ENCODE results near the gene ALDH4A1.
"Not testable (repeated sequence)": the region's sequence is repeated elsewhere in the genome, so short reads cannot be mapped to it uniquely, and the experiment has no call there.

The ALDH4A1 gene

GRCh38 chr1:18870595-18870865 lies 31.8 kb downstream of the ALDH4A1 start:
- not testable (repeated sequence) for H3K4me1 ChIP-seq (ENCODE audit: control insufficient read depth in 1 of 2, insufficient read depth in 2 of 2, low read length in 2 of 2); H3K36me3 ChIP-seq (ENCODE audit: control insufficient read depth in 1 of 2, insufficient read depth in 2 of 2, low read length in 2 of 2)

GRCh38 chr1:18869847-18870594 lies 32.3 kb downstream of the ALDH4A1 start:
- Histone ChIP-seq H3K27ac (ENCODE audit: low read length) (no peak overlapping the region), H3K27me3 (ENCODE audit: low read depth, low read length) (no peaks in the 10 kb centered on the region), H3K9me3 (ENCODE audit: control insufficient read depth in 1 of 2, low read length in 2 of 2) (no peaks in the 10 kb centered on the region), H3K36me3 (ENCODE audit: control insufficient read depth in 1 of 2, insufficient read depth in 2 of 2, low read length in 2 of 2) (peaks cover 0 to 7% of the 10 kb centered on the region in 2 donors), H3K4me1 (ENCODE audit: control insufficient read depth in 1 of 2, insufficient read depth in 2 of 2, low read length in 2 of 2) (peaks cover 0 to 5% of the 10 kb centered on the region in 2 donors), H3K4me3 (ENCODE audit: low read depth in 1 of 2, low read length in 2 of 2) (no peak overlapping the region)

More at GRCh38 chr1:18870595-18870865, 31.8 kb downstream of the ALDH4A1 start:
- not testable (repeated sequence) for H3K4me3 ChIP-seq (ENCODE audit: low read depth in 1 of 2, low read length in 2 of 2); H3K9me3 ChIP-seq (ENCODE audit: control insufficient read depth in 1 of 2, low read length in 2 of 2); H3K27ac ChIP-seq (ENCODE audit: low read length); H3K27me3 ChIP-seq (ENCODE audit: low read depth, low read length)

GRCh38 chr1:18868801-18869424 lies 33.4 kb downstream of the ALDH4A1 start:
- Histone ChIP-seq H3K27ac (ENCODE audit: low read length) (no peak overlapping the region), H3K4me3 (ENCODE audit: low read depth in 1 of 2, low read length in 2 of 2) (no peak overlapping the region), H3K4me1 (ENCODE audit: control insufficient read depth in 1 of 2, insufficient read depth in 2 of 2, low read length in 2 of 2) (peaks cover 0 to 5% of the 10 kb centered on the region in 2 donors), H3K36me3 (ENCODE audit: control insufficient read depth in 1 of 2, insufficient read depth in 2 of 2, low read length in 2 of 2) (peaks cover 0 to 7% of the 10 kb centered on the region in 2 donors), H3K27me3 (ENCODE audit: low read depth, low read length) (no peaks in the 10 kb centered on the region), H3K9me3 (ENCODE audit: control insufficient read depth in 1 of 2, low read length in 2 of 2) (no peaks in the 10 kb centered on the region)

GRCh38 chr1:18868354-18868753 lies 34.0 kb downstream of the ALDH4A1 start:
- H3K27ac ChIP-seq (ENCODE audit: low read length), result no peak overlapping the region
- no peaks in the 10 kb centered on the region for H3K27me3 ChIP-seq (ENCODE audit: low read depth, low read length)
- H3K36me3 ChIP-seq (ENCODE audit: control insufficient read depth in 1 of 2, insufficient read depth in 2 of 2, low read length in 2 of 2), result peaks cover 0 to 7% of the 10 kb centered on the region in 2 donors
- no peaks in the 10 kb centered on the region for H3K9me3 ChIP-seq (ENCODE audit: control insufficient read depth in 1 of 2, low read length in 2 of 2)
- no peak overlapping the region for H3K4me3 ChIP-seq (ENCODE audit: low read depth in 1 of 2, low read length in 2 of 2)
- peaks cover 0 to 5% of the 10 kb centered on the region in 2 donors for H3K4me1 ChIP-seq (ENCODE audit: control insufficient read depth in 1 of 2, insufficient read depth in 2 of 2, low read length in 2 of 2)

GRCh38 chr1:18866846-18867245 lies 35.5 kb downstream of the ALDH4A1 start:
- Histone ChIP-seq H3K9me3 (ENCODE audit: control insufficient read depth in 1 of 2, low read length in 2 of 2) (no peaks in the 10 kb centered on the region), H3K27ac (ENCODE audit: low read length) (no peak overlapping the region), H3K4me1 (ENCODE audit: control insufficient read depth in 1 of 2, insufficient read depth in 2 of 2, low read length in 2 of 2) (peaks cover 0 to 5% of the 10 kb centered on the region in 2 donors), H3K36me3 (ENCODE audit: control insufficient read depth in 1 of 2, insufficient read depth in 2 of 2, low read length in 2 of 2) (no peaks in the 10 kb centered on the region), H3K4me3 (ENCODE audit: low read depth in 1 of 2, low read length in 2 of 2) (no peak overlapping the region), H3K27me3 (ENCODE audit: low read depth, low read length) (no peaks in the 10 kb centered on the region)

- Histone ChIP-seq H3K36me3 (ENCODE audit: control insufficient read depth in 1 of 2, insufficient read depth in 2 of 2, low read length in 2 of 2) (no peaks in the 10 kb centered on the region), H3K4me1 (ENCODE audit: control insufficient read depth in 1 of 2, insufficient read depth in 2 of 2, low read length in 2 of 2) (peaks cover 0 to 5% of the 10 kb centered on the region in 2 donors), H3K4me3 (ENCODE audit: low read depth in 1 of 2, low read length in 2 of 2) (no peak overlapping the region), H3K27me3 (ENCODE audit: low read depth, low read length) (no peaks in the 10 kb centered on the region), H3K9me3 (ENCODE audit: control insufficient read depth in 1 of 2, low read length in 2 of 2) (no peaks in the 10 kb centered on the region), H3K27ac (ENCODE audit: low read length) (no peak overlapping the region)
These were observed 36.0 kb downstream of the ALDH4A1 start for GRCh38 chr1:18866314-18866713.

- Histone ChIP-seq H3K27me3 (ENCODE audit: low read depth, low read length) (no peaks in the 10 kb centered on the region), H3K4me3 (ENCODE audit: low read depth in 1 of 2, low read length in 2 of 2) (no peak overlapping the region), H3K4me1 (ENCODE audit: control insufficient read depth in 1 of 2, insufficient read depth in 2 of 2, low read length in 2 of 2) (peaks cover 0 to 3% of the 10 kb centered on the region in 2 donors), H3K36me3 (ENCODE audit: control insufficient read depth in 1 of 2, insufficient read depth in 2 of 2, low read length in 2 of 2) (no peaks in the 10 kb centered on the region), H3K27ac (ENCODE audit: low read length) (no peak overlapping the region), H3K9me3 (ENCODE audit: control insufficient read depth in 1 of 2, low read length in 2 of 2) (no peaks in the 10 kb centered on the region)
These were observed 37.2 kb downstream of the ALDH4A1 start for GRCh38 chr1:18865176-18865575.

- H3K27ac ChIP-seq (ENCODE audit: low read length), result no peak overlapping the region
- H3K27me3 ChIP-seq (ENCODE audit: low read depth, low read length), result no peaks in the 10 kb centered on the region
These were observed 40.8 kb downstream of the ALDH4A1 start for GRCh38 chr1:18861590-18861989.

GRCh38 chr1:18861082-18861481 lies 41.3 kb downstream of the ALDH4A1 start:
- Histone ChIP-seq H3K27ac (ENCODE audit: low read length) (no peak overlapping the region), H3K9me3 (ENCODE audit: control insufficient read depth in 1 of 2, low read length in 2 of 2) (no peaks in the 10 kb centered on the region), H3K4me3 (ENCODE audit: low read depth in 1 of 2, low read length in 2 of 2) (no peak overlapping the region), H3K4me1 (ENCODE audit: control insufficient read depth in 1 of 2, insufficient read depth in 2 of 2, low read length in 2 of 2) (no peaks in the 10 kb centered on the region), H3K27me3 (ENCODE audit: low read depth, low read length) (no peaks in the 10 kb centered on the region), H3K36me3 (ENCODE audit: control insufficient read depth in 1 of 2, insufficient read depth in 2 of 2, low read length in 2 of 2) (no peaks in the 10 kb centered on the region)

More at GRCh38 chr1:18861590-18861989, 40.8 kb downstream of the ALDH4A1 start:
- no peaks in the 10 kb centered on the region for H3K9me3 ChIP-seq (ENCODE audit: control insufficient read depth in 1 of 2, low read length in 2 of 2)
- no peaks in the 10 kb centered on the region for H3K36me3 ChIP-seq (ENCODE audit: control insufficient read depth in 1 of 2, insufficient read depth in 2 of 2, low read length in 2 of 2)
- H3K4me1 ChIP-seq (ENCODE audit: control insufficient read depth in 1 of 2, insufficient read depth in 2 of 2, low read length in 2 of 2), result no peaks in the 10 kb centered on the region
- H3K4me3 ChIP-seq (ENCODE audit: low read depth in 1 of 2, low read length in 2 of 2), result no peak overlapping the region

- Histone ChIP-seq H3K9me3 (ENCODE audit: control insufficient read depth in 1 of 2, low read length in 2 of 2) (no peaks in the 10 kb centered on the region), H3K27me3 (ENCODE audit: low read depth, low read length) (no peaks in the 10 kb centered on the region), H3K4me1 (ENCODE audit: control insufficient read depth in 1 of 2, insufficient read depth in 2 of 2, low read length in 2 of 2) (no peaks in the 10 kb centered on the region), H3K4me3 (ENCODE audit: low read depth in 1 of 2, low read length in 2 of 2) (no peak within 1 kb of the TSS), H3K36me3 (ENCODE audit: control insufficient read depth in 1 of 2, insufficient read depth in 2 of 2, low read length in 2 of 2) (no peaks in the 10 kb centered on the region), H3K27ac (ENCODE audit: low read length) (no peak within 1 kb of the TSS)
These were observed 42.8 kb downstream of the ALDH4A1 start, which contains the start of gene TAS1R2 for GRCh38 chr1:18859560-18859959. TAS1R2 (minus strand) TSS chr1:18859660; CDS start chr1:18859660, 0 bp downstream.

GRCh38 chr1:18858070-18858688 lies 44.2 kb downstream of the ALDH4A1 start:
- H3K36me3 ChIP-seq (ENCODE audit: control insufficient read depth in 1 of 2, insufficient read depth in 2 of 2, low read length in 2 of 2), result no peaks in the 10 kb centered on the region
- H3K27ac ChIP-seq (ENCODE audit: low read length), result no peak overlapping the region
- no peaks in the 10 kb centered on the region for H3K9me3 ChIP-seq (ENCODE audit: control insufficient read depth in 1 of 2, low read length in 2 of 2)
- H3K4me3 ChIP-seq (ENCODE audit: low read depth in 1 of 2, low read length in 2 of 2), result no peak overlapping the region
- H3K27me3 ChIP-seq (ENCODE audit: low read depth, low read length), result no peaks in the 10 kb centered on the region
- no peaks in the 10 kb centered on the region for H3K4me1 ChIP-seq (ENCODE audit: control insufficient read depth in 1 of 2, insufficient read depth in 2 of 2, low read length in 2 of 2)
